ENCODE data around the gene RFESD. TPM values are rescaled to one million over a fixed set of nuclear protein-coding genes. Genes with fewer than 3 reads are reported as not detected.

RFESD gene
- total and polyA plus RNA-seq, 2 of the 13 experiments (the other 11 are each of a cell fraction or from before 2014, with no cell fraction given) = 1.1 to 2.2 TPM

DNA sequence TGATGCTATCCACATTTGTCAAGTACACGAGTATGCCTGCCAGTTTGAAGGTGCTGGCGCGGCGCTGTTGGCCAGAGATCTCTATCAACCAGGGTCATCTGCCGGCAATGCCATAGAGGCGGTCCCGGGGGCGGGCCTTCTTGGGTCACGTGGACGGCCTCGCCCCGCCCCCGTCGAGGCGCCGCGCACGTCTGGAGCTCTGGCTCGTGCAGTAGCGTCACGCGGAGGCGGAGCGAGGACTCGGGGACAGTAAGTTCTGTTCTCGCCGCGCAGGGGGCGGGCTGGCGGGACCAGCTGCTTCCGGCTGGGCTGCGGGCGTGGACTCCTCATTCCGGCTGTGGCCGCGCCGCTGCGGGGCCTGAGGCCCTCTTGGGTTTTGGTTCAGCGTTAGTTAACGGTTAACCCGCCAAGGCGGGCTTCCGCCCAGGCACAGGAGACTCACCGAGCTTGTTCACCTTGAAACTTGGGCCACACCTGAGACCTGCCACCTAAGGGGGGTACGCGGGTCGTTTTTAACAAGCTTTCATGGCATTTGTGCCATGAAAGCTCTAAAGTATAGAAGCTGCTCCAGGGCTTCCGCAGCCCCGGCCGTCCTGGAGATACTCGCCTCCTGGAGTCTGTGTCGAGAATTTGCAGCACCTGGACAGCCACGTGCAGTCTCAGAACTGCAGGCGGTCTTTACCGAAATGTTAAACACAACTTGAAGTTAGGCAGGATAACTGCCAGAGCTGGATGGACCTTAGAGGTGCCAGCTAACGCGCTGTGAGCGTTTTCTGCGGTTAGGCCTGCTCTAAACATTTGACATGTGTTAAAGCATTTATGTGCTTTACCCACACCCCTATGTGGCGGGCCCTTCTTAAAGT, at the start of gene RFESD (continued):
- TF ChIP-seq, protein P1, sequence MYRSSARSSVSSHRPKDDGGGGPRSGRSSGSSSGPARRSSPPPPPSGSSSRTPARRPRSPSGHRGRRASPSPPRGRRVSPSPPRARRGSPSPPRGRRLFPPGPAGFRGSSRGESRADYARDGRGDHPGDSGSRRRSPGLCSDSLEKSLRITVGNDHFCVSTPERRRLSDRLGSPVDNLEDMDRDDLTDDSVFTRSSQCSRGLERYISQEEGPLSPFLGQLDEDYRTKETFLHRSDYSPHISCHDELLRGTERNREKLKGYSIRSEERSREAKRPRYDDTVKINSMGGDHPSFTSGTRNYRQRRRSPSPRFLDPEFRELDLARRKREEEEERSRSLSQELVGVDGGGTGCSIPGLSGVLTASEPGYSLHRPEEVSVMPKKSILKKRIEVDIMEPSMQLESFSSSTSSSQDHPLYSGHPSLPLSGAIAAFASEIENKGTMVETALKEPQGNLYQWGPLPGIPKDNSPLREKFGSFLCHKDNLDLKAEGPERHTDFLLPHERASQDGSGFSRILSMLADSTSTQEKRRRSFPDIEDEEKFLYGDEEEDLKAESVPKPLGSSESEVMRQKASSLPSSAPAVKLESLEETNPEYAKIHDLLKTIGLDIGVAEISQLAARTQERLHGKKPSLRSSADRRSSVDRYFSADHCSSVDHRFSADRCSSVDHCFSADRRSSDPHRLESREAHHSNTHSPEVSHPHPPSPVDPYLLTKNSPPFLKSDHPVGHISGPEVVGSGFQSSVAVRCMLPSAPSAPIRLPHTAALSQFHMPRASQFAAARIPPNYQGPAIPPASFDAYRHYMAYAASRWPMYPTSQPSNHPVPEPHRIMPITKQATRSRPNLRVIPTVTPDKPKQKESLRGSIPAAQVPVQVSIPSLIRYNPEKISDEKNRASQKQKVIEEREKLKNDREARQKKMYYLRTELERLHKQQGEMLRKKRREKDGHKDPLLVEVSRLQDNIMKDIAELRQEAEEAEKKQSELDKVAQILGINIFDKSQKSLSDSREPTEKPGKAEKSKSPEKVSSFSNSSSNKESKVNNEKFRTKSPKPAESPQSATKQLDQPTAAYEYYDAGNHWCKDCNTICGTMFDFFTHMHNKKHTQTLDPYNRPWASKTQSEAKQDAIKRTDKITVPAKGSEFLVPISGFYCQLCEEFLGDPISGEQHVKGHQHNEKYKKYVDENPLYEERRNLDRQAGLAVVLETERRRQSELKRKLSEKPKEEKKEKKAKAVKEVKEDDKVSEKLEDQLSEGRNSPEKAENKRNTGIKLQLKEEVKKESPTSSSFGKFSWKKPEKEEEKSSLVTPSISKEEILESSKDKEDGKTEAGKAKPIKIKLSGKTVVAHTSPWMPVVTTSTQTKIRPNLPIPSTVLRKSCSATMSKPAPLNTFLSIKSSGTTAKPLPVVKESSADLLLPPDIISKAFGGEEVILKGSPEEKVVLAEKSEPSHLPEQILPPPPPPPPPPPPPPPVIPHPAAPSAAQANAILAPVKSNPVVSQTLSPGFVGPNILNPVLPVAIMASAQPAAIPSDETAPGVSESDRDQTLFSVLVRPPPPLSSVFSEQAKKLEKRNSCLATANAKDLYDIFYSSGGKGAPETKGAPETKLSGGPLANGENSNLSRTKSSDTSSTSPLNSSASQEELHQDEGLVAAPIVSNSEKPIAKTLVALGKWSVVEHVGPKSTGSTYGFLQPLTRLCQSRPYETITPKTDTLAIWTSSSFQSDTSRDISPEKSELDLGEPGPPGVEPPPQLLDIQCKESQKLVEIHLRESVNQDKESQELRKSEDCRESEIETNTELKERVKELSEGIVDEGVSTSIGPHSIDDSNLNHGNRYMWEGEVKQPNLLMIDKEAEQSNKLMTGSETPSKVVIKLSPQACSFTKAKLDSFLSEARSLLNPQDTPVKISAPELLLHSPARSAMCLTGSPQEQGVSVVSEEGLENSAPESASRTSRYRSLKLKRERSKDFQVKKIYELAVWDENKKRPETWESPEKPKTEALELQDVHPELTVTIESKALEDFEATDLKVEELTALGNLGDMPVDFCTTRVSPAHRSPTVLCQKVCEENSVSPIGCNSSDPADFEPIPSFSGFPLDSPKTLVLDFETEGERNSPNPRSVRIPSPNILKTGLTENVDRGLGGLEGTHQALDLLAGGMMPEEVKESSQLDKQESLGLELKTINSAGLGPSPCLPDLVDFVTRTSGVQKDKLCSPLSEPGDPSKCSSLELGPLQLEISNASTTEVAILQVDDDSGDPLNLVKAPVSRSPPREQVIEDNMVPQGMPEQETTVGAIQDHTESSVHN (CRISPR knock-in tag; IDR thresholded peaks at IDR 0.05) = no peak
- TF ChIP-seq, protein P2, sequence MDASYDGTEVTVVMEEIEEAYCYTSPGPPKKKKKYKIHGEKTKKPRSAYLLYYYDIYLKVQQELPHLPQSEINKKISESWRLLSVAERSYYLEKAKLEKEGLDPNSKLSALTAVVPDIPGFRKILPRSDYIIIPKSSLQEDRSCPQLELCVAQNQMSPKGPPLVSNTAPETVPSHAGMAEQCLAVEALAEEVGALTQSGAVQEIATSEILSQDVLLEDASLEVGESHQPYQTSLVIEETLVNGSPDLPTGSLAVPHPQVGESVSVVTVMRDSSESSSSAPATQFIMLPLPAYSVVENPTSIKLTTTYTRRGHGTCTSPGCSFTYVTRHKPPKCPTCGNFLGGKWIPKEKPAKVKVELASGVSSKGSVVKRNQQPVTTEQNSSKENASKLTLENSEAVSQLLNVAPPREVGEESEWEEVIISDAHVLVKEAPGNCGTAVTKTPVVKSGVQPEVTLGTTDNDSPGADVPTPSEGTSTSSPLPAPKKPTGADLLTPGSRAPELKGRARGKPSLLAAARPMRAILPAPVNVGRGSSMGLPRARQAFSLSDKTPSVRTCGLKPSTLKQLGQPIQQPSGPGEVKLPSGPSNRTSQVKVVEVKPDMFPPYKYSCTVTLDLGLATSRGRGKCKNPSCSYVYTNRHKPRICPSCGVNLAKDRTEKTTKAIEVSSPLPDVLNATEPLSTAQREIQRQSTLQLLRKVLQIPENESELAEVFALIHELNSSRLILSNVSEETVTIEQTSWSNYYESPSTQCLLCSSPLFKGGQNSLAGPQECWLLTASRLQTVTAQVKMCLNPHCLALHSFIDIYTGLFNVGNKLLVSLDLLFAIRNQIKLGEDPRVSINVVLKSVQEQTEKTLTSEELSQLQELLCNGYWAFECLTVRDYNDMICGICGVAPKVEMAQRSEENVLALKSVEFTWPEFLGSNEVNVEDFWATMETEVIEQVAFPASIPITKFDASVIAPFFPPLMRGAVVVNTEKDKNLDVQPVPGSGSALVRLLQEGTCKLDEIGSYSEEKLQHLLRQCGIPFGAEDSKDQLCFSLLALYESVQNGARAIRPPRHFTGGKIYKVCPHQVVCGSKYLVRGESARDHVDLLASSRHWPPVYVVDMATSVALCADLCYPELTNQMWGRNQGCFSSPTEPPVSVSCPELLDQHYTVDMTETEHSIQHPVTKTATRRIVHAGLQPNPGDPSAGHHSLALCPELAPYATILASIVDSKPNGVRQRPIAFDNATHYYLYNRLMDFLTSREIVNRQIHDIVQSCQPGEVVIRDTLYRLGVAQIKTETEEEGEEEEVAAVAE (CRISPR knock-in tag; IDR thresholded peaks at IDR 0.05; ENCODE audit: borderline replicate concordance) = peak; percentile 26; the same call in 1 of the 2 replicates
- peak; percentile 48; the same call in 1 of the 2 replicates for TF ChIP-seq TOE1 (CRISPR knock-in tag; IDR thresholded peaks at IDR 0.05)
- no peak for TF ChIP-seq ZNF101 (CRISPR knock-in tag; IDR thresholded peaks at IDR 0.05; ENCODE audit: borderline replicate concordance, low read depth)
- peak; percentile 63; the same call in 1 of the 2 replicates for TF ChIP-seq ZBTB38 (CRISPR knock-in tag; IDR thresholded peaks at IDR 0.05)
- TF ChIP-seq NFYC (CRISPR knock-in tag; IDR thresholded peaks at IDR 0.05) = peak; percentile 53
- peak; percentile 51; the same call in 1 of the 2 replicates for TF ChIP-seq ZNF766 (CRISPR knock-in tag; IDR thresholded peaks at IDR 0.05; ENCODE audit: borderline replicate concordance)
- TF ChIP-seq CHCHD3 (CRISPR knock-in tag; IDR thresholded peaks at IDR 0.05) = no peak
- TF ChIP-seq, protein P3, sequence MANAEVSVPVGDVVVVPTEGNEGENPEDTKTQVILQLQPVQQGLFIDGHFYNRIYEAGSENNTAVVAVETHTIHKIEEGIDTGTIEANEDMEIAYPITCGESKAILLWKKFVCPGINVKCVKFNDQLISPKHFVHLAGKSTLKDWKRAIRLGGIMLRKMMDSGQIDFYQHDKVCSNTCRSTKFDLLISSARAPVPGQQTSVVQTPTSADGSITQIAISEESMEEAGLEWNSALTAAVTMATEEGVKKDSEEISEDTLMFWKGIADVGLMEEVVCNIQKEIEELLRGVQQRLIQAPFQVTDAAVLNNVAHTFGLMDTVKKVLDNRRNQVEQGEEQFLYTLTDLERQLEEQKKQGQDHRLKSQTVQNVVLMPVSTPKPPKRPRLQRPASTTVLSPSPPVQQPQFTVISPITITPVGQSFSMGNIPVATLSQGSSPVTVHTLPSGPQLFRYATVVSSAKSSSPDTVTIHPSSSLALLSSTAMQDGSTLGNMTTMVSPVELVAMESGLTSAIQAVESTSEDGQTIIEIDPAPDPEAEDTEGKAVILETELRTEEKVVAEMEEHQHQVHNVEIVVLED (CRISPR knock-in tag; IDR thresholded peaks at IDR 0.05; ENCODE audit: borderline replicate concordance) = peak; percentile 87
- TF ChIP-seq ZNF484 (CRISPR knock-in tag; IDR thresholded peaks at IDR 0.05; ENCODE audit: borderline replicate concordance, low read depth) = no peak
- TF ChIP-seq GTF2F1 (IDR thresholded peaks at IDR 0.05; ENCODE audit: low read length) = no peak
- no peak; the same call in 1 of the 2 replicates for TF ChIP-seq HOXA9 (CRISPR knock-in tag; IDR thresholded peaks at IDR 0.05; ENCODE audit: borderline replicate concordance)
- peak; percentile 86 for TF ChIP-seq BORCS8-MEF2B (CRISPR knock-in tag; IDR thresholded peaks at IDR 0.05)
